ENCODE results near the gene UACA. TPM values are rescaled to one million over a fixed set of nuclear protein-coding genes. Genes with fewer than 3 reads are reported as not detected.
"Not testable (repeated sequence)": the region's sequence is repeated elsewhere in the genome, so short reads cannot be mapped to it uniquely, and the experiment has no call there.

Gene UACA
- total RNA-seq: 3.0 TPM

DNA sequence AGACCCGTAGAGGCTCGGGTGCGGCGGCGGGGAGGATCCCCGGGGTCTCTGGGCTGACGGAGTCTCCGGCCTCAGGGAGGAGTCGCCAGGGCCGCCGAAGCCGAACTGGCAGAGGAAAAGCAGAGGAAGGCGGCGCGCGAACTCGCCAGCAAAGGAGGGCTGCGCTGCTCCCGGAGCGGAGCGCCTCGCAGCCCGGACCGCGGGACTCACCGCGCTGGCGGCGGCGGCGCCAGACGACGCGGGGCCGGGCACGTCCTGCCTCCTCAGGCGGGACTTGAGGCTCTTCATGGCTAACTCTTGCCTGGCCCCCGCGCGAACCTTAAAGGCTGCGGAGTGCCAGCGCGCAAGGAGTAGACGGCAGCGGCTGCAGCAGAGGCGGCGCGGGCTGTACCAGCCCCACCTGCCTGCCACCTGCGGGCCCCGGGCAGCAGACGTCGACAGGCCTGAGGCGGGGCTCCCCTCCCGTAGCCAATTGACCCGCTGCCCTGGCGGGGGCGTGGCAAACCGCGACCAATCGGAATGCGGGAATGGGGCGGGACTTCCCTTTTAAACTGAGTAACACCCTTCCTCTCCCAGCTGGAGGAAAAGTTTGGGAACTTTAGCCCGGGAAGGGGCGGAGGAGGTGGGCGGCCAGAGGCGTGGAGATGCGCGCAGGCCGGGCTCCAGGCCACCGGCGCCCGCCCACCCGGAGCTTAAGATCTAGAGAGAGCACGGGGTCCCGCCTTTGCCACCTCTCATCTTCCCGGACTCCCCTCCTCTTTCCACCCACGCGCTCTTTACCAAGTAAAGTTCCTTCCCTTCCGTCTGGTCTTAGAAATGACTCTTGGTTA, at the start of gene UACA:
Gene UACA (minus strand): TSS at position 439 of the 830 bp plus-strand sequence. CDS start 151 bp downstream, at position 288.
- peak; percentile 19 to 77 (median 77) for DNase-seq (ENCODE audit: low read depth in 2 of 3, low spot score in 2 of 3)

- DNase-seq (ENCODE audit: low read depth in 2 of 3, low spot score in 2 of 3): no peak
These were observed 49.5 kb upstream of the UACA start for GRCh38 chr15:70812827-70813364.

DNA sequence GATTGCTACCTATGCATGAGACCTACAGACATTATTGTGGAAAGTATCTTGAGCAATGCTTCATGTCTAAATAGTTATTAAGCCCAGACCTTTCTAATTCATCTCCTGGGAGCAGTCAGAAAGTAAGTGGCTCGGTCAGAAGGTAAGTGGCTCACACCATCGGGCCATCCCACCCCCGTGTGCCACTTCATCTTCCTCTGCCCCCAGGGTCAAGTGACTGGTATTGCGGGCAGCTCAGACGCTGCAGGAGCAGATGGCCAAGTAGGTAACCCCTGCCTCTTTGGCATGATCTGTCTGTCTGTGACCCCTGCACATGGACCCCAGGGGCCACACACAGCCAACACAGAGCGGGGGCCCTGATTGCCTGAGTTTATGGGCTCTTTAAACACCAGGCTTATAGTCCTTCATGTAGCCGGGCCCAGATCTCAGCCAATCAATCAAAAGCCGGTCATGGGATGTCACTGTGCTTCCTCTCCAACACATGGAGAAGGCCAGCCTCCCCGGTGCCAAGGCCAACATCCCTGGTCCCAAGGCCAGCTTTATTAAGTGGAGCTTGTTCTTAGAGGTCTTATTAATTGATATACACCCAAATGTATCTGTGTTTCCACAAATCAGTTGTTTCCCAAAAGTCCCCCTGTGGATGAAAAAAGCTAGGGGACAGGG, 47.7 kb upstream of the UACA start:
- no peak for DNase-seq (ENCODE audit: low read depth in 2 of 3, low spot score in 2 of 3)

- DNase-seq (ENCODE audit: low read depth in 2 of 3, low spot score in 2 of 3): peak in 2 of 3 donors; percentile 23 to 45
These were observed 43.8 kb upstream of the UACA start for GRCh38 chr15:70806992-70807712.

- not testable (repeated sequence) for DNase-seq (ENCODE audit: low read depth in 2 of 3, low spot score in 2 of 3)
These were observed 41.0 kb upstream of the UACA start for GRCh38 chr15:70804388-70804787.

- no peak for DNase-seq (ENCODE audit: low read depth in 2 of 3, low spot score in 2 of 3)
These were observed 39.3 kb upstream of the UACA start for GRCh38 chr15:70802629-70803028.

- DNase-seq (ENCODE audit: low read depth in 2 of 3, low spot score in 2 of 3): no peak
These were observed 37.8 kb upstream of the UACA start for GRCh38 chr15:70801109-70801508.

DNA sequence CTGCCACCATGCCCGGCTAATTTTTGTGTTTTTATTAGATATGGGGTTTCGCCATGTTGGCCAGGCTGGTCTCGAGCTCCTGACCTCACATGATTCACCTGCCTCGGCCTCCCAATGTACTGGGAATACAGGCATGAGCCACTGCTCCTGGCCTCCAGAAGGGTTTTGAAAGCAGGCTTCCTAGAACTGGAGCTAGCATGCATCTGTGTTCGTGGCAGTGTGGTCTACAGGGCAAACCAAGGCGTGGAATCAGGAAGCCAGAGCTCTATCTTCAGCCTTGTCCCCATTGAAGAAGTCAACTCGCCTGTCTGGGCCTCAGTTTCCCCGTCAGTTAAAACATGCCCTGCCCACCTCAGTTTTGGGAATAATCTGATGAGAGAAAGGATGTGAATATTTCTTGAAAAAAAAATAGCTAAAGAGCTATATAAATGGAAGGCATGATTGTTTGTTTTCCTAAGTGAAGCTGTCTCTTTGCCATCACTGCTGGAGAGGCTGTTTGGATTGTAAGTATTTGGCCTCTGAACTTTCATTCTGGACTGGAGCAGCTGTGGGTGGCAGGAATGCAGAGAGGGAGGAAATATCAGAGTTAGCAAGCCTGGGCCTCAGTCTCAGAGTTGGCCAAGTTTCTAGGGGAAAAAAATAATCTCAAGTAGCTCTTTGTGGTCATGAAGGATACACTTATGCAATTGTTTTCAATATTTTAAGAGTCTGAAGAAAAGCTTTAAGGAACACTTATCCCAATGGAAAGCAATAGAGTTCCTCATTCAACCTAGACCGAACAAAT, 36.5 kb upstream of the UACA start:
- no peak for DNase-seq (ENCODE audit: low read depth in 2 of 3, low spot score in 2 of 3)

GRCh38 chr15:70797464-70797863, 34.1 kb upstream of the UACA start:
- no peak for DNase-seq (ENCODE audit: low read depth in 2 of 3, low spot score in 2 of 3)

GRCh38 chr15:70796516-70797310, 33.4 kb upstream of the UACA start:
- no peak for DNase-seq (ENCODE audit: low read depth in 2 of 3, low spot score in 2 of 3)

DNA sequence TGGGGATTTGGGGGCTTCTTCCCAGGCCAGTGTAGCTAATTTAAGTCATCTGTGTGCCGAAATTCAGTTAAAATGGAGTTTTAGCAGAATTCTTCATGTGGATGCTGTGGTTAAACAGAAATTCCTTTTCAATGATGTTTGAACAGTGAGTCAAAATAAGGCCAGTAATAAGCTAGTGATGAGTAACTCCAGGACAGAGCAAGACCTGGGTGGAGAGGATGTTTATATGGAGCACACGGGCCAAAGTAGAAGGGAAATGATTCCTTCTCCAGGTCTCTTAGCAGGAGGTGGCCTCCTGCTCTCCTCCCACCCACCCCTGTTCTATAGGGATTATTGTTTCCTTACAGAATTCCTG, 31.9 kb upstream of the UACA start:
- DNase-seq (ENCODE audit: low read depth in 2 of 3, low spot score in 2 of 3): no peak

GRCh38 chr15:70794596-70795310, 31.4 kb upstream of the UACA start:
- no peak for DNase-seq (ENCODE audit: low read depth in 2 of 3, low spot score in 2 of 3)

DNA sequence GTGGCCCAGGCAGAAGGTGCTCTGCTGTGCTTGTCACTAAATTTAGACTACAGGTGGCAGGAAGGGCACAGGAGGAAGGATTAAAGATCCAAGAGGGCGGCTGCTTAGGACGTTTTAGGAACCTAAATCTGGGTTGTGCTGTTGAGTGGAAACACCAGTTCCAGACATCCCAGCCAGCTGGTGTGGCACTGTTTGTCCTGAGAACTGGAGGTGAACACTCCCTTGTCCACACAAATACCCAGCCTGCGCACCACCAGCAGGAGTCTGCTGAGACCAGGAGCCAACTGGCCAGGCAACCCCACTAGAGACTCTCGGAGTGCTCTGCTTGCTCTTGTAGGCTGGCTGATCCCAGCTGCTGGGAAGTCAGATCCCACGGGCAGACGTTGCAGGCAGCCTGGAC, 30.3 kb upstream of the UACA start:
- no peak for DNase-seq (ENCODE audit: low read depth in 2 of 3, low spot score in 2 of 3)

DNA sequence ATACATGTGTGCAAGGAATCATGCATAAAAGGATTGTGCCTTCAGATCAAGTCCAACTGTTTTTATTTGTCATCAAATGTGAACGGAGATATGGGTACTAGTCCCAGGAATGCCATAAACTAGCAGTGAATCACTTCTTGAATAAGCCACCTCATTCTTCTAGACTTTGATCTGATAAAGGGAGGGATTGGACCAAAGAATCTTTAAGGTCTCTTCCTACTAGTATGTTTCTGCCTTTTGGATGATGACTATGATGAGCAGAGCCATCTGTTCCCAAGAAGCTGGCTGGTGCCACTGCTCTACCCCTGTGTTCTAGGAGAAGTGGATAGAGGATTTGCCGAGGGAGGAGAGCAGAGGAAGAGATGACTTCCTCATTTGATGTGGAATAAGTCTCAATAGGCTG, 28.8 kb upstream of the UACA start:
- no peak for DNase-seq (ENCODE audit: low read depth in 2 of 3, low spot score in 2 of 3)

GRCh38 chr15:70791259-70791658, 27.9 kb upstream of the UACA start:
- DNase-seq (ENCODE audit: low read depth in 2 of 3, low spot score in 2 of 3): no peak

GRCh38 chr15:70789213-70789612, 25.9 kb upstream of the UACA start:
- no peak for DNase-seq (ENCODE audit: low read depth in 2 of 3, low spot score in 2 of 3)

GRCh38 chr15:70788114-70789049, 25.0 kb upstream of the UACA start:
- no peak for DNase-seq (ENCODE audit: low read depth in 2 of 3, low spot score in 2 of 3)

DNA sequence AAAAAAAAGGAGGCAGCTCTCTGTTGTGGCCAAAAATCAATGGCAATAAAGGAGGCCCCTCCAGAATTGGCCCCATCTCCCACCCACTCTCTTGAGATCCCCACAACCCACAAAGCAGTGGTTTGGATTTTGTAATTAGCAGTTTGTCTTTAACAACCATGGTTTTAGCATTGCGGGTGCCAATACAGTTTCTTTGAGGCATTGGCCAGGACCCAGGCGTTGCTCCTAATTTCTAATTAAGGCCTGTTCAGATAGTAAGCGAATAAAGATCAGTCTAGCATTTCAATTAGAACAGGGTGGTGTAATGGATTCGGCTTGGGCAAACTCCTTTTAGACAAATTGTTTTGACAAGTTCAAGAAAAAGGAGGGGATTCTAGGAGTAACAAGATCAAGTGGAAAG, 23.6 kb upstream of the UACA start:
- DNase-seq (ENCODE audit: low read depth in 2 of 3, low spot score in 2 of 3): no peak

Measured in hematopoietic multipotent progenitor cell (in vitro differentiated cells).